HG02973 (cell line): ENCODE results near the gene ATP6V0C.
A peak's percentile ranks its signal among the peaks of the same experiment; 100 is the strongest.
"Not testable (repeated sequence)": the region's sequence is repeated elsewhere in the genome, so short reads cannot be mapped to it uniquely, and the experiment has no call there.

Source experiments
- ATAC-seq: cut with Tn5 transposase; IDR thresholded peaks from one replicate; pipeline ENCODE4 v1.9.1; 2021; ENCODE audit warnings: moderate library complexity; ENCODE audit not compliant: unreplicated experiment

The ATP6V0C gene

DNA sequence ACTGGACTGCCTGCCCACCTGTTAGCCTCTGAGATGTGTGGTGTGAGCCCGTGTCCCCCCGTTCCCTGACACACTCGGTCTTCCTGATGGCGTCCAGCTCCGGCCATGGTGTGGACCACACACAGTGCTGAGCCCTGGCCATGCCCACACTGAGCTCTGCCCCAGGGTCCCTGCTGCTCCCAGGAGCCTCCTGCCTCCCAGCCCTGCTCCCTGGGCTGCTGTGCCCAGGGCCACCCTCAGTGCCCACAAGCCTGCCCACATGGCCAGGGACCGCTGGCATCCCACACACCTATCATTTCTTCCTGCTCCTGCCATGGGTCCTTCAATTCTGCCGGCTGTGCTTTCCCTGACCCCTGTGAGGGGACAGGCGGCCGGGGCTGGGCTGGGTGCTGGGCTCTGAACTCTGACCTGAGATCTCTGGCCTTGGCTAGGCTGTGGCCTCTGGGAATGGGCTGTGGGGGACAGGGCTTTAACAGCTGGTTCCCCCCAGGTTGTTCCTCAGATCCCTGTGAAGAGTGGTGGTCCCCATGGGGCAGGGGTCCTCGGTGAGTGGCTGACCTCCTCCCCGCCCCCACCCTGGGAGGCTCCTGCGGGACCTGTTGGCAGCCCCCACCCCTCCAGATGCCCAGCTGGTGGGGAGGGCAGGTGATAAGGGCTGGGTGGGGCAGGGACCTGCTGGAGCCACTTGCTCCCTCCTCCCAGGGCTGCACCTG lies 13.5 kb downstream of the ATP6V0C start:
- ATAC-seq, result no peak

DNA sequence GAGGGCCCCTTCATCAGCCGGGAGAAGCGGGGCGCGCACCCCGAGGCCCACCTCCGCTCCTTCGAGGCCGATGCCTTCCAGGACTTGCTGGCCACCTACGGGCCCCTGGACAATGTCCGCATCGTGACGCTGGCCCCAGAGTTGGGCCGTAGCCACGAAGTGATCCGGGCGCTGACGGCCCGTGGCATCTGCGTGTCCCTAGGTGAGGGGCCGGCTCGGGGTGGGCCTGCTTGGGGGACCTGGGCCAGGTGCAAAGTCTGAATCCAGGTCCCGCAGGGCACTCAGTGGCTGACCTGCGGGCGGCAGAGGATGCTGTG lies 14.0 kb downstream of the ATP6V0C start:
- no peak for ATAC-seq

DNA sequence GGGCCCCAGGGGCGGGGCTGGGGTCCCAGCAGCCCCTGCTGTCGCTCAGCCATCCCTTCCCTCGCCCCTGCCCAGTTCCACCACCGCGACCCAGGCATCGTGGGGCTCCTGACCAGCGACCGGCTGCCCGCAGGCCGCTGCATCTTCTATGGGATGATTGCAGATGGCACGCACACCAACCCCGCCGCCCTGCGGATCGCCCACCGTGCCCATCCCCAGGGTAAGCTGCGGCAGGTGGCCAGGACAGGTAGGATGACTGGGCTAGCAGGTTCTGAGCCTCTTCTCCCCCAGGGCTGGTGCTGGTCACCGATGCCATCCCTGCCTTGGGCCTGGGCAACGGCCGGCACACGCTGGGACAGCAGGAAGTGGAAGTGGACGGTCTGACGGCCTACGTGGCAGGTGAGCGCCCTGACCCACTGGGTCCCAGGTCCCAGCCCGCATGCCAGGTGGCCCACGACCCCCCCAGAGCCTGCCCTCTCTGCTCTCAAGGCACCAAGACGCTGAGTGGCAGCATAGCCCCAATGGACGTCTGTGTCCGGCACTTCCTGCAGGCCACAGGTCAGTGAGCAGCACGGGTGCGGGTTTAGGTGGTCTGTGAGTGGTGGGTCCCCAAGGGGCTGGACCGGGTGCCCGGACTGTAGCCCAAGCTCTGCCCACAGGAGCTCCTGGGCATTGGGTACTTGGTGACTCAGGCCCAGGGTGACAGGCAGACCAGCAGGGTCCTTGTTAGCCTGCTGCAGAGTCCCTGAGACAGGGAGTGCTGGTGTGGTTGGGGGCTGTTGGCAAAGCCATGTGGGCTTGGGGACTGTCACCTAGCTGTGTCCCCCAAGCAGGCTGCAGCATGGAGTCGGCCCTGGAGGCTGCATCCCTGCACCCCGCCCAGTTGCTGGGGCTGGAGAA lies 14.7 kb downstream of the ATP6V0C start:
- ATAC-seq, result no peak

DNA sequence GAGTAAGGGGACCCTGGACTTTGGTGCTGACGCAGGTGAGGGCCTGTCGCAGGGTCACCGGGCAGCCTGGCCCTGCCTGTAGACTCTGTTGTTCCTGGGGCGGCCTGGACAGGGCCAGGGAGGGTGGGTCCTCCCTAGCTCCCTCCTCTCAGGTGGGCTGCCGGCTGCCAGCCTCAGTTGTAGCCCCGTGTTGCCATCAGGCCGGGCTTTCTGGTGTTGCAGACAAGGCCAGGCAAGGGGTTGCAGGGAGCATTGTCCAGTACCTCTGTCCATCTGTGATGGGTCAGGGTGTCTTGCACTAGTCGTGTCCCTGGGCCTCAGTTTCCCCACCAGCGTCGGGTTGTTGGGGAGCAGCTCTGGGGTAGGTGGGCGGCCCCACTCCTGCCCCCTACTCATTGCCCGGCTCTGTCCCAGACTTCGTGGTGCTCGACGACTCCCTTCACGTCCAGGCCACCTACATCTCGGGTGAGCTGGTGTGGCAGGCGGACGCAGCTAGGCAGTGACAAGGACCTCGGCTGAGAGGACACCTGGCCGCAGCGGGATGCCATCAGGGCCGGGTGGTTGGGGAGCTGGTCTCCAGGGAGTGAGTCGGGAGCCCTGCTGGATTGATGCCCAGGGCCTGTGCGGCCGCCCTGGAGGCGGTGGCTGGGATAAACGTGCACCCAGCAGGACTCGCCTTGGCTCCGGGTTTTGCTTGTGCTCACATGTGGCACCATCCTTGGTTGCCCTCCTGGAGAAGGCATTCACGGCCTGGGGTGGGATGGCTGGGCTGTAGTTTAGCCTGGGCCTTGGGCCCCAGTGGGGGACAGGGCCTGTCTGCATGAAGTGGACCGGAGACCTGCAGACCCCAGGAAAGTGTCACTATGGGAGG lies 15.5 kb downstream of the ATP6V0C start:
- no peak for ATAC-seq

DNA sequence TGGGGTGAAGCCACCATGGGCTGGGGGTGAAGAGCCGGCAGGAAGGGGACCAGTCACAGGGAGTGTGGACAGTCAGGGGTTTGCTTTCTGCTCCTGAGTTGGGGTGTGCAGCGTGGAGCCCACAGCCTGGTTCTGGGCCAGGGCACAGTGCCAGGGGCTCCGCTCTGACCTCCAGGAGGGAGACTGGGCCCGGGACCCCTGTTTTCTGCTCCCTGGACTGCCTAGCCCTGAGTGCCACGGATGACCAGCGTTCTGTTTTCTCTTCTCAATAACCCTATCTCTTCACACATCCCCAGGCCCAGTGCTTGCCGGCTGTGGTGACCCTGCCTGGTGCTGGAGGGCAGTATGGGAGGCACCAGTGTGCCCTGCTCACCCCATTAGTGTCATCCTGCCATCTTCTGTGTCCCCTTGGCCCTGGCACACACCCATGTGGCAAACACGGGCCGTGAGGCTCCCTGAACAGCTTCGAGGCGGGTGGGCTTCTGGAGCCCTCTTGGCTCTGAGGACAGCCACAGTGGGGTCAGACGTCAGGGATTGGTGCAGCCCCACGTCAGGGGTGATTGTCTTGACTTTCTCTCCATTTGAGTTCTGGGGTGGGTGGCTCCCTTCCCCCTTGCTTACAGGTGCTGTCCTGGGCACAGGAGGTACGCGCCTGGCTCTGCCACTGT lies 16.3 kb downstream of the ATP6V0C start:
- no peak for ATAC-seq

DNA sequence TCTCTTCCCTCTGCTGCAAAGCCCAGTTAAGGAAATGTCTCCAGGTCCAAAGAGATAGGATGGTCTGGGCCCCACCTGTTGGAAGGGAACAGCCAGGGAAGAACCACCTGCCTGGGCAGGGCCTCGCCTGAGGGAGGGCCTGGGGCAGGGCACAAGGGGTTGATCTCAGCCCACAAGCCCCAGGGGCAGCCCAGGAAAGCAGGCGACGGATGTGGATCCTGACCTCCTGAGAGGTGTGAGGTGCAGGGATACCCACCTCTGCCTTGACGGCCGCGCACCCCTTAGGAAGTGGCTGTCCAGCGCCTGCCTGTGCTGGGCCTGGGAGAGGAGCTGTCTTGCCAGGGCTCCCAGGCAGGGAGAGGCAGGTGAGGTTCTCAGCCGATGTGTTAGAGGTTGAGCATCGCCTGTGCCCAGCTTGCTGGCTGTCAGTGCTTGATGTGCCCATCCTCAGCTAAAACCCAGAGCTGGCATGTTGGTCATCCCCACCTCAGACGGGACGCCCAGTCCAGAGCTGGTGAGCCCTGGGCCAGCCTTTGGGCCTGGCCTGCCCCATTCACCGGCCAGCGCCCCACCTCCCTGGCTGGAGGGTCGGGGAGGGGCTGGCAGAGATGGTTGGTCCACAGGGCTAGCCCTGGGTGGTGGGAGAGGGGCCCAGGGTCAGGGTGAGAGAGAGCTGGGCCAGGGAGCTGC lies 17.0 kb downstream of the ATP6V0C start:
- no peak for ATAC-seq

DNA sequence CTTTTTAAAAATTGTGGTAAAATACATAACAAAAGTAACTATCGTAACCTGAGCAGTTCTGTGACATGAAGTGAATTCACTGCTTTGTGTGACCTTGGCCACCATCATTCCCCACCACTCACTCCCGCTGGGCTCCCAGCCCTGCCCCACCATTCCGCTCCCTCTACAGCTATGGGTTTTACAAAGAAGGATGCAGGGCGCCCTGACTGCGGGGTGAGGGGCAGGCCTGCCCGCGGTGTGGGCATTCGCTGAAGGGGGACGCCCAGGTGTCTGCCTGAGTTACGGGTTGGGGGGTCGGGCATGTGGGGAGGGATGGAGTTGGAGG lies 17.6 kb downstream of the ATP6V0C start, which contains the start of gene CEMP1:
TSS of gene CEMP1 (minus strand) at position 38 of the 325 bp plus-strand sequence. CDS start 335 bp downstream, outside the sequence.
- no peak for ATAC-seq

DNA sequence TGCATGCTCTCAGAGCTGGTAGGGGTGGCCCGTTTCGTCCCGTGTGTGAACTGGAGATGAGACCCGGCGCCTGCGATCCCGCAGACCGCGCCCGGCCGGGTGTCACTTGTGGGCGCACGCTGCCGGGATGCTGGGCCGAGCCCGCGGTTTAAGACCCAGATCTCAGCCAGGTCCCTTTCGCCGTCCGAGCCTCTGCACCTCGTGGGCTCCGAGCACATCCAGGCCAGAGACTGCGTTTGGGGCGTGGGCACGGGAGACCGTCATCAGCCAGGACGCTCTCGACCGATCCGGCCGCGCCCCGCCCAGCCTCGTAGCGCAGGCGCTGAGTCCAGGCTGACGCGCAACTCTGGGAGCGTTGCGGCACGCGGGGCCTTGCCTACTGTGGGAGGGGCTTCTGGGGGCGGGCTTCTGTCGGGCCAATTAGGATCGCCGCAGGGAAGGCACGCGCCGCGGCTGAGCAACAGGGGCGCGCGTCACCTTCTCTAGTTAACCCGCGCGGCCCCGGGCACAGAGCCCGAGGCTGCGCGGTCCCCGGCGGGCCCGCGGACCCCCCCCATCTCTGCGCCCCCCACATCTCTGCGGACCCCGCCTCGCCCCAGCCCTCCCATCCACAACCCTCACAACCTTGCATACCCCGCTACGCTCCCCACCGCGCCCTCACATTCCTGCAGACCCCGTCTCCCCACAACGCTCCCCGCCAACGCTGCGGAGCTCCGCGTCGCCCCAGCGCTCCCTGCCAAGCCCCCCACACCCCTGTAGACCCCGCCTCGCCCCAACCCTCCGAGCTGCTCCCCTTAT lies 18.1 kb downstream of the ATP6V0C start:
- peak; percentile 74 for ATAC-seq

DNA sequence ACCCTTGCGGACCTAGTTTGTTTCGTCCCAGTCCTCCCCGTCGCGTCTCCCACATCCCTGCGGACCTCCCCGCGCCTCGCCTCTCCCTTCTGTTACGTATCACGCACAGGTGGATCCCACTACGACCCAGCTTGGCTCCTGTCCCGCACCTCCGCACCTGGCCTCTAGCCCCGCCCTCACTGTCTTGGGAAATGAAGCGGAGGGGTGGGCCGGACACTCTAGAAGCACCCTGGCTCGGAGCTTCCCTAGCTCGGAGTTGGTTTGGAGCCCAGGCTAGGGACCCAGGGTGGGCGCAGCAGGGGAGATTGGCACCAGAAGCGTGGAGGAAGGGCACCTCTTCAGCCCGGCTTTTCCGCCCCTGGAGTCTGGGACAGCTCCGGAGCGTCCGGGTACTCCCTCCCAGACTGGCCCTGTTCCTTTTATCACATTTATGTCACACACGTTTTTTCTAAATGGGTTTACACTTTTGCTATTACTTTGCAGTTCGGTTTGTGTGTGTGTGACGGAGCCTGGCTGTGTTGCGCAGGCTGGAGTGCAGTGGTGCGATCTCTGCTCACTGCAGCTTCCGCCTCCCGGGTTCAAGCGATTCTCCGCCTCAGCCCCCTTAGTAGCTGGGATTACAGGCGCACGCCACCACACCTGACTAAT lies 18.9 kb downstream of the ATP6V0C start:
- ATAC-seq, result no peak

DNA sequence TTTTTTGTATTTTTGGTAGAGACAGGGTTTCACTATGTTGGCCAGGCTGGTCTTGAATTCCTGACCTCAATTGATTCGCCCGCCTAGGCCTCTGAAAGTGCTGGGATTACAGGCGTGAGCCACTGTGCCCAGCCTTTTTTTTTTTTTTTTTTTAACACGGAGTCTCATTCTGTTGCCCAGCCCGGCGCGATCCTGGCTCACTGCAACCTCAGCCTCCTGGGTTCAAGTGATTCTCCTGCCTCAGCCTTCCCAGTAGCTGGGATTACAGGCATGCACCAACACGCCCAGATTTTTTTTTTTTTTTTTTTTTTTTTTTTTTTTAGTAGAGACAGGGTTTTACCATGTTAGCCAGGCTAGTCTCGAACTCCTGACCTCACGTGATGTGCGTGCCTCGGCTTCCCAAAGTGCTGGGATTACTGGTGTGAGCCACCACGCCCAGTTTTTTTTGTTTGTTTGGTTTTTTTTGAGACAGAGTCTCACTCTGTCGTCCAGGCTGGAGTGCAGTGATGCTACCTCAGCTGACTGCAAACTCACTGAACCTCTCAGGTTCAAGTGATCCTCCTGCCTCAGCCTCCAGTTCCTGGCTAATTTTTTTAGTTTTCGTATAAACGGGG lies 19.5 kb downstream of the ATP6V0C start:
- ATAC-seq, result not testable (repeated sequence)

DNA sequence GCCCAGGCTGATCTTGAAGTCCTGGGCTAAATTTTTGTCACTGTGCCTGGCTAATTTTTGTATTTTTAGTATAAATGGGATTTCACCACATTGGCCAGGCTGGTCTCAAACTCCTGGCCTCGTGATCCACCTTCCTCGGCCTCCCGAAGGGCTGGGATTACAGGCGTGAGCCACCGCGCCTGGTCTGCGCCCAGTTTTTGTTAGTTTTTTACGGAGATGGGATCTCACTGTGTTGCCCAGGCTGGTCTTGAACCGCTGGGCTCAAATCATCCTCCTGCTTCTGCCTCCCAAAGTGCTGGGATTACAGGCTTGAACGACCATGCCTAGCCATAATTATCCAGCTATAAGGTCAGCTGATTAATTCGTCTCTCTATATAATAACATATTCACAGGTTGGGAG lies 20.2 kb downstream of the ATP6V0C start:
- no peak for ATAC-seq

DNA sequence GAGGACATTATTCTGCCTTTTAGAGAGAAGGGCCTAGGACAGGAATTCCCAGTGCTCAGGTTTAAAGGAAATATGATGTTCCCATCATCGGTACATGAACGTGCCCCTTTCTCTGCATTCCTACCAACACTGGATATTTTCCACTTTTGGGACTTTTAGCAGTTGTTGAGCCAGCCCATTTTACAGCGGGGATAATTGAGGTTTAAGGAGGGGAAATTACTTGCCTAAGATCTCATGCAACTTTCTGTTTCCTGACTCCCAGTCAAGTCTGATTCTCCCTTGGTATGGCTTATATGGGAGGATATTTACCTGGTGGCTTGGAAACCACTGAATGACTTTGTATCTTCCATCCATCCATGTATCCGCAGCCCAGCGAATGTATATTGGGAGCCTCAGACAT lies 20.6 kb downstream of the ATP6V0C start:
- not testable (repeated sequence) for ATAC-seq

DNA sequence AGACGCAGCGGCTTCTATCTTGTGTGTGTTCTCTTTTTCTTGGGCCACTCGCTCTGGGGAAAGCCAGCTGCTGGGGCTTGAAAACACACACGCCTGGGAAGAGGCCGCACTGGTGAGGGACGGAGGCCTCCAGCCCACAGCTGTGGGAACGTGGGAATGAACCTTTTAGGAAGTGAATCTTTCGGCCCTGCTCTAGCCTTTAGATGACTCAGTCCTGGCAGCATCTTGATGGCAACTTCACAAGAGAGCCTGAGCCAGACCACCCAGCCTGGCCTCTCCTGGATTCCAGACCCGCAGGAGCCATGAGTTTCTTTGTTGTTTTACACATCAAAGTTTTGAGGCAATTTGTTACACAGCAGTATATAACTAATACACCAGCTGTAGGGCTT lies 21.9 kb downstream of the ATP6V0C start:
- no peak for ATAC-seq

DNA sequence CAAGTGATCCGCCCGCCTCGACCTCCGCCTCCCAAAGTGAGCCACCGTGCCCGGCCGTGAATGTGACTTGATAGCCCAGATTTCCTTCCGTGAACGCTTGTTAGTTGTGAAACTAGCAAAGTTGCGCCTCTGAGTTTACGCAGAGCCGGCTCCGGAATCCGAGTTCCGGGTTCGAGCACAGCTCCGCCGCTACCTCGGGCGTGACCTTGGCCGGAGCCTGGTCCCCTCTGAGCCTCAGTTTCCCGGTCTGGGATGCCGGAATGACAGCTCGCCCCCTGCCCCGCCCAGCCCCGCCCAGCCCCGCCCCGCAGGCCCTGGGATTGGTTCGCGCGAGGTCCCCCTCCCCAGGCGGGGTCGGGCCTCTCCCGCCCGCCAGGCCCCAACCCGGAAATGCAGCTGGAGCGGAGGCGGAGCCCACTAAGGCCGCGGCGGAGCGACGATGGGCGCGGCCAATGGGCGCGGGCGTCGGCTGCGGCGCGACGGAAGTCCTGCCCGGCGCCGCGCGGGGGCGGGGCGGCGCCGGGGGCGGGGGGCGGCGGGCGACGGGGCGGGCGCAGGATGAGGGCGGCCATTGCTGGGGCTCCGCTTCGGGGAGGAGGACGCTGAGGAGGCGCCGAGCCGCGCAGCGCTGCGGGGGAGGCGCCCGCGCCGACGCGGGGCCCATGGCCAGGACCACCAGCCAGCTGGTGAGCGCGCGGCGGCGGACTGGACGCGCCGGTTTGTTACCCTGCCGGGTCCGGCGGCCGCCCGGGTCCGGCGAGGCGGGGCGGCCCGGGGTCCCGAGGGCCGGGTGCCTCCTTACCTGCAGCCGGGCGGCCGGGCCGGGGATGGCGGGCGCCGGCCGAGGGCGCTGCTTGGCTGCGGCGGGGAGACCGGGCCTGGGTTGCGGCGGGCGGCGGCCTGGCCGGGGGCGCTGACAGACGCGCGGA lies 24.0 kb downstream of the ATP6V0C start, which contains the start of gene PDPK1:
TSS of gene PDPK1 (plus strand) at position 571 of the 929 bp plus-strand sequence. CDS start at position 663, 92 bp downstream.
- peak; percentile 76 for ATAC-seq

DNA sequence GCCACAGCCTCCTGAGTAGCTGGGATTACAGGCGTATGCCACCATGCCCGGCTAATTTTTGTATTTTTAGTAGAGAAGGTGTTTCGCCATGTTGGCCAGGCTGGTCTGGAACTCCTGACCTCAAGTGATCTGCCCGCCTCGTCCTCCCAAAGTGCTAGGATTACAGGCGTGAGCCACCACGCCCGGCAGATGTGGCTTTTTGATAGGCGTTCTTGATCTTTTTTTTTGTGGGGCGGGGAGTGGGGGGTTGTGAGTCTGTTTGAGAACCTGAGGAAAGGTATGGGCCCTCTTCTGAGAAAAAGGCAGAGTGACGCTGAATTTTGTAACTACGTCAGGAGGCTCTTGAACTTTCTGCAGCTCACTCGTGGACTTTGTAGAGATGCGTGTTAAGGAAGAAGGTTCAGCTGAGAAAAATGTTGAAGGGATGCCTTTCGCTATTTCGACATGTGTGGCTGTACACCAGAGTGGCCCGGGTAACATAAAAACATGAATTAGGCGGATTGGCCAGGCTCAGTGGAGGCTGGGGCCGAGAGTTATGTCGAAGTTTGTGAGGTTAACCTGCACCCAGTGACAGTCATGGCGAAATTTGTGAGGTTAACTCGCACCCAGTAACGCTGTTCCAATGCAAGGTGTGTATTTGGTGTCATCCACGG lies 25.6 kb downstream of the ATP6V0C start:
- ATAC-seq, result not testable (repeated sequence)

DNA sequence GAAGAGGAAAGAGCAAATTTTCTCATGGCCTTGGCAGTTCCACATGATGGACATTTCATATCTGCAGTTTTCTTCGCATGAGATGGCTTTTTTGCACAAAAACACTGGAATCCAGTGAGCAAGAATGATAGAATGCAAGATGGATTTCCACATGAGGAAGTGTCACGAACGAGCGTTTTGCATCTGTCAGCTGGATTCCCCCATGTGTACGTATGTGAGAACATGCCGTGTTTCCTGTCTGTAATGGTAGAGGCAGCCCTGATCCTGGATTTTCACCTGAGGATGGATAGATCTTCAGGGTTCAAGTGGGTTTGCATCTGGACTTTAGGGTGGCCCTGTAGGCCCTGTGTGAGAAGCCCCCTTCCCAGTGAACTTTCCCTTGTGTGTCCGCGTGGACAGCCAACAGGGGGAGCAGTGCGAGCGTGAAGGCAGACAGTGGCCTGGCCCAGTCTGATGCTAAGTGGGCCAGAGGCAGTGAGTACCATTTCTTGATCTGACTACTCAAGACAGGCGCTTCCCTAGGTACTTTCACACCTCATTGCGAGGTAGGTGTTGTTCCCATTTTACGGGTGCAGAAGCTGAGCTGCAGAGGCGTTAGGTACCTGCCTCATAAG lies 26.2 kb downstream of the ATP6V0C start:
- ATAC-seq, result not testable (repeated sequence)
